Activated naive CD4-positive, alpha-beta T cell treated with anti-CD3 and anti-CD28 coated beads, Interleukin-2, amount 10 ng/mL, durations not matched to agents 7 days and 5 days (primary cell): ENCODE results near the gene CACNA2D2.

ENCODE experiments used
- CTCF ChIA-PET: fragments of 350-600 bp; sonication (Branson Sonifier 250); formaldehyde crosslinking; loops from one replicate; lab custom pipeline; 2021; ENCODE audit warnings: antibody characterized with exemption; lab: Charles Lee
- DNase-seq: peaks from one replicate; pipeline ENCODE4 v3.0.0-alpha.2; 2020
- H3K27ac Mint-ChIP-seq: one replicate; pipeline ENCODE4 v1.8.0; 2021; ENCODE audit warnings: mild to moderate bottlenecking, moderate library complexity, mixed read lengths
- H3K27me3 Mint-ChIP-seq: one replicate; pipeline ENCODE4 v1.8.0; 2021; ENCODE audit warnings: mild to moderate bottlenecking, mixed read lengths
- H3K36me3 Mint-ChIP-seq: one replicate; pipeline ENCODE4 v1.8.0; 2021; ENCODE audit warnings: mixed read lengths
- H3K4me1 Mint-ChIP-seq: one replicate; pipeline ENCODE4 v1.8.0; 2021; ENCODE audit warnings: mixed read lengths
- H3K4me3 Mint-ChIP-seq: one replicate; pipeline ENCODE4 v1.8.0; 2021; ENCODE audit warnings: mild to moderate bottlenecking, moderate library complexity, mixed read lengths
- H3K9me3 Mint-ChIP-seq: one replicate; pipeline ENCODE4 v1.8.0; 2021; ENCODE audit warnings: mixed read lengths

CACNA2D2 gene

GRCh38 chr3:50331364-50331907 lies 172.0 kb downstream of the CACNA2D2 start:
- Mint-ChIP-seq H3K27ac (no peak overlapping the region), H3K9me3 (no peaks in the 10 kb centered on the region), H3K27me3 (no peaks in the 10 kb centered on the region), H3K36me3 (peaks cover 58% of the 10 kb centered on the region), H3K4me1 (peaks cover 58% of the 10 kb centered on the region), H3K4me3 (no peak overlapping the region)
- no peak for DNase-seq
- CTCF ChIA-PET = no interaction called here

DNA sequence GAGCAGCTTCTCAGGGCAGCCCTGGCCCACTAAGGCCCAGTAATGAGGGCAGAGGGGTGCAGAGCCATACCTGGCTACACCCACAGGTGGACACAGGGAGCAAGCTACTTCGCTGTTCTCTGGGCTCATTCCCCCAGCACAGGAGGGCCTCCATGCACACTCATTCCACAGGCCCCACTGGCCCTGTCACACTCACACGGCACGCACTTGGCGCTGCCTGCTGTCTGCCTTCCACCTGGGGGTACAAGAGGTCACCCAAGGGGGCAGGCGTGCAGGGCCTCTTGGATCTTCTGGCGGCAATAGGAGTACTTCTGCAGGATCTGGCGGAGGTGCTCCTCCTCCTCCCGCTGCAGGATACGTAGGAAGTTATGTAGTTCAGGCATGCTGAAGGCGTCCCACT lies 173.1 kb downstream of the CACNA2D2 start:
- Mint-ChIP-seq H3K4me3 (no peak overlapping the region), H3K27ac (no peak overlapping the region), H3K27me3 (no peaks in the 10 kb centered on the region), H3K4me1 (peaks cover 50% of the 10 kb centered on the region), H3K36me3 (peaks cover 48% of the 10 kb centered on the region), H3K9me3 (no peaks in the 10 kb centered on the region)
- CTCF ChIA-PET = interaction anchor here (0.9 kb wide), 1 partner anchor 9 kb away, joined by 4 read pairs; no protein-coding TSS in a partner anchor
- no peak for DNase-seq

GRCh38 chr3:50327943-50328691 lies 175.3 kb downstream of the CACNA2D2 start, which contains the start of gene TUSC2:
TSS of gene TUSC2 (minus strand) at chr3:50328223. CDS start at chr3:50328099, 124 bp downstream.
- CTCF ChIA-PET = interaction anchor here (0.9 to 2.4 kb wide), 5 partner anchors 9 to 133 kb away, joined by 3 to 8 read pairs (median 3); partner anchors contain the start of gene HYAL1
- H3K36me3 Mint-ChIP-seq = peaks cover 35% of the 10 kb centered on the region
- peak within 1 kb of the TSS; percentile 93 for H3K4me3 Mint-ChIP-seq
- peak within 1 kb of the TSS; percentile 89 for H3K27ac Mint-ChIP-seq
- H3K4me1 Mint-ChIP-seq = peaks cover 36% of the 10 kb centered on the region
- peak; percentile 97 for DNase-seq
- no peaks in the 10 kb centered on the region for H3K9me3 Mint-ChIP-seq
- no peaks in the 10 kb centered on the region for H3K27me3 Mint-ChIP-seq

DNA sequence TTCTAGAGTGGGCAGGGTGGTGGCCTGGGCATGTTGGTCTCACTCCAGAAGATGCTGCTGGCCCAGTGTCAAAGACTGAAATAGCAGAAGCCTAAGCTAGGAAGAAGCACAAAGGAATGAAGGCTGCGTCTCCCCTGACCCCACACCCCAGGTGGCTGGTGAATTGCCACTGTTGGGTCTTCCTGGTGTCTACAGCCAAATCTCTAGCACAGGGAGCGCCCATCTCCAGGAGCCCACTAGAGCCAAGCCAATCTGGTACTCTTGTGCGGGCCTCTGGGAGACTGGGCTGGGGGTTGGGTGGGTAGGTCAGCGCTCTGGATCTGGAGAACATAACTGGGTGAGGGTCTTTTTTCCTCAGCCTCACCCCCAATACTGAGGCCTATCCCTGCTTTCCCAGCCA lies 176.3 kb downstream of the CACNA2D2 start:
- Mint-ChIP-seq H3K36me3 (peaks cover 28% of the 10 kb centered on the region), H3K27me3 (no peaks in the 10 kb centered on the region), H3K4me3 (peak overlapping the region; percentile 93), H3K27ac (peak overlapping the region; percentile 52), H3K9me3 (no peaks in the 10 kb centered on the region), H3K4me1 (peaks cover 31% of the 10 kb centered on the region)
- CTCF ChIA-PET = interaction anchor here (1.1 kb wide), 1 partner anchor 24 kb away, joined by 3 read pairs; the partner anchor contains the start of gene HYAL1
- DNase-seq = no peak

GRCh38 chr3:50326182-50326541 lies 177.3 kb downstream of the CACNA2D2 start:
- H3K9me3 Mint-ChIP-seq = no peaks in the 10 kb centered on the region
- peak overlapping the region; percentile 93 for H3K4me3 Mint-ChIP-seq
- DNase-seq = no peak
- peaks cover 22% of the 10 kb centered on the region for H3K36me3 Mint-ChIP-seq
- CTCF ChIA-PET = no interaction called here
- no peak overlapping the region for H3K27ac Mint-ChIP-seq
- peaks cover 29% of the 10 kb centered on the region for H3K4me1 Mint-ChIP-seq
- no peaks in the 10 kb centered on the region for H3K27me3 Mint-ChIP-seq

- CTCF ChIA-PET = interaction anchor here (1.4 to 3.5 kb wide), 4 partner anchors 11 to 51 kb away, joined by 3 to 15 read pairs (median 14); partner anchors contain the start of genes CYB561D2 and NPRL2
- peaks cover 30% of the 10 kb centered on the region for H3K4me1 Mint-ChIP-seq
- no peak for DNase-seq
- H3K27ac Mint-ChIP-seq = no peak overlapping the region
- H3K36me3 Mint-ChIP-seq = peaks cover 17% of the 10 kb centered on the region
- no peaks in the 10 kb centered on the region for H3K27me3 Mint-ChIP-seq
- no peaks in the 10 kb centered on the region for H3K9me3 Mint-ChIP-seq
- peak overlapping the region; percentile 93 for H3K4me3 Mint-ChIP-seq
Observed at GRCh38 chr3:50325497-50326181, 177.8 kb downstream of the CACNA2D2 start.

DNA sequence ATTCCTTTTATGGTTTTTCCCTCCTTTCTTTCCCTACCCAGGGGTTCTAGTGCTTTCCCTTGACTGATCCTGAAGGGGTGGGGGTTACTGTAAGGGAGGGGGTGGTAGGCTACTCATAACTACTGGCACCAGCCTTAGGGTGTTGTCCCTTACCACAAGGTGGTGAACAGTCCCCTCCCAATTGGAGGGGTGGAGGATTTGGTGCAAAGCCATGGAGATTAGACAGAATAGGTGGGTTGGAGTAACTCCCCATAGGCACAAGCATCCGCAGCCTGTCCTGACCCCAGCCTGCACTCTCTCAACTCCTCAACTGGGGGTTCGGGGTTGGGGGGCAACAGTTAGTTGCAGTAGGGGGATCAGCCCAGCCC lies 178.3 kb downstream of the CACNA2D2 start:
- Mint-ChIP-seq H3K4me3 (no peak overlapping the region), H3K36me3 (peaks cover 13% of the 10 kb centered on the region), H3K27ac (no peak overlapping the region), H3K9me3 (no peaks in the 10 kb centered on the region), H3K4me1 (peaks cover 33% of the 10 kb centered on the region), H3K27me3 (no peaks in the 10 kb centered on the region)
- no peak for DNase-seq
- CTCF ChIA-PET = interaction anchor here (1.0 to 3.5 kb wide), 11 partner anchors 10 to 134 kb away, joined by 3 to 40 read pairs (median 8); partner anchors contain the start of genes CYB561D2, GNAT1, HYAL3 and NAA80

GRCh38 chr3:50324351-50325112 lies 178.9 kb downstream of the CACNA2D2 start:
- Mint-ChIP-seq H3K4me1 (peaks cover 38% of the 10 kb centered on the region), H3K27me3 (no peaks in the 10 kb centered on the region), H3K4me3 (peak overlapping the region; percentile 2), H3K9me3 (no peaks in the 10 kb centered on the region), H3K36me3 (peaks cover 7% of the 10 kb centered on the region), H3K27ac (no peak overlapping the region)
- CTCF ChIA-PET = interaction anchor here (0.8 to 3.5 kb wide), 19 partner anchors 10 to 133 kb away, joined by 3 to 40 read pairs (median 5); partner anchors contain the start of genes CYB561D2, GNAT1, HYAL1 and HYAL3
- peak; percentile 78 for DNase-seq

- no peak for DNase-seq
- Mint-ChIP-seq H3K4me3 (no peak overlapping the region), H3K27me3 (no peaks in the 10 kb centered on the region), H3K9me3 (no peaks in the 10 kb centered on the region), H3K4me1 (peaks cover 44% of the 10 kb centered on the region), H3K27ac (no peak overlapping the region), H3K36me3 (peaks cover 5% of the 10 kb centered on the region)
- CTCF ChIA-PET = interaction anchor here (0.8 to 3.5 kb wide), 19 partner anchors 8 to 132 kb away, joined by 3 to 40 read pairs (median 5); partner anchors contain the start of genes CYB561D2, GNAT1, HYAL1 and HYAL3
Observed at GRCh38 chr3:50323614-50324199, 179.7 kb downstream of the CACNA2D2 start.

DNA sequence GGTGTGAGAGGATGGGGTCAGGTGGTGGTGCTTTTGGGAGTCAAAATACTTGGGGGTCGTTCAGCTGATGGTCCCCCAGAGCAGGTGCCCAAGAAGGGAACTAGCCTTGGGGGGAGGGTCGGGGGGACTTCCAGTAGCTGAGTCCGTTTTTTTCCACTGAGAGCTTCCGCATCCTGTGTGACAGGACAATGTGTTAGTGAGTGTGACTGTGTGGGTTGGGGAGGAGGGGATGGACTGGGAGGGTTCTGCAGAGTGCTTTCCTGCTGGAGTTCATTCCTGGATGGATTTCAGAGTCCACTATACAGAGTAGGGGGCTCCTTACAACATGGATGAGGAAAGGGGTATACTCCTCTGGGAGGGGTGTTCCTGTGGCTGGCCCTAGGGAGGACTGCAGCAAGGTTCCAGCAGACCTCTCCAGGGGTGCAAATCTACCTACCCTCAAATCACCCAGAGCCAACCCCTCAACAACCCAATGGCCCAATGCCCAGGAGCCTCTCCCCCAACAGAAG lies 180.3 kb downstream of the CACNA2D2 start:
- Mint-ChIP-seq H3K4me3 (peak overlapping the region; percentile 33), H3K27me3 (no peaks in the 10 kb centered on the region), H3K9me3 (no peaks in the 10 kb centered on the region), H3K36me3 (peaks cover 5% of the 10 kb centered on the region), H3K27ac (peak overlapping the region; percentile 19), H3K4me1 (peaks cover 44% of the 10 kb centered on the region)
- CTCF ChIA-PET = interaction anchor here (1.0 to 3.5 kb wide), 6 partner anchors 9 to 51 kb away, joined by 3 to 40 read pairs (median 10); partner anchors contain the start of genes HYAL3 and NAA80
- no peak for DNase-seq

DNA sequence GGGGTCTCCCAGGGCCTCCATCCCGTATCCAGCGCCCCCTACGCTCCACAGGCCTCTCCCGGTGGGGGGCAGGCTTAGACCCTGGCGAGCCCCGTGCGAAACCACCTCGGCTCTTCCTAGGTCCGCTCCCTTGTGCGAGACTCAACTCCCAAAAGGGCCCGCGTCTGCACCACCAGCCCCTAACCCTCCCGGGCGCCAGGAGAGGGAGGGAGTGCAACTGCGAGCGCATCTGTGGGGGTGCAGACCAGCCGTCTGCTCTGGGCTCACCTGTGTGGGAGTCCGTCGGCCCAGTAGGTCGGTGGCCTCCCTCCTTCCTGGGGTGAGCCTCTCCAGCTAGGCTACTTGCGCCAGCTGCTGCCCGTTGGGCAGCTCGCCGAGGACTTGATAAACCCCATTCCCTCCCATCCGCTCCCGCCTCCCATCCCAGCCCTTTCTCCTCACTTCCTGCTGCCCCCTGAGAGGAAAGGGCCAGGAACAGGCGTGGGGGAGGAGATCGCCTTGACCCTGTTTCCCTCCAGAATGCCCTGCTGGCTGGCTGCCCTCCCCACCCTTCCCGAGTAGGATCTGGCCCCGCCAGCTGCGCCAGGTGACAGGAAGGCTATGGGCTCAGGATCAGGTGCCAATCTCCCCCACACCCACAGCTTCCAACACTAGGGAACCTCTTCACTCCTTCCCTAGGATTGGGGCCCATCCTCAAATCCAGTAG lies 180.9 kb downstream of the CACNA2D2 start, which contains the start of gene HYAL2:
HYAL2 (minus strand) TSS at position 360 of the 706 bp plus-strand sequence. CDS start 2,256 bp downstream, outside the sequence.
- no peaks in the 10 kb centered on the region for H3K27me3 Mint-ChIP-seq
- CTCF ChIA-PET = interaction anchor here (1.3 to 3.5 kb wide), 5 partner anchors 8 to 31 kb away, joined by 3 to 40 read pairs (median 8); partner anchors contain the start of genes HYAL3 and NAA80
- H3K27ac Mint-ChIP-seq = peak within 1 kb of the TSS; percentile 91
- H3K4me1 Mint-ChIP-seq = peaks cover 44% of the 10 kb centered on the region
- DNase-seq = no peak
- peak within 1 kb of the TSS; percentile 72 for H3K4me3 Mint-ChIP-seq
- no peaks in the 10 kb centered on the region for H3K9me3 Mint-ChIP-seq
- peaks cover 5% of the 10 kb centered on the region for H3K36me3 Mint-ChIP-seq

DNA sequence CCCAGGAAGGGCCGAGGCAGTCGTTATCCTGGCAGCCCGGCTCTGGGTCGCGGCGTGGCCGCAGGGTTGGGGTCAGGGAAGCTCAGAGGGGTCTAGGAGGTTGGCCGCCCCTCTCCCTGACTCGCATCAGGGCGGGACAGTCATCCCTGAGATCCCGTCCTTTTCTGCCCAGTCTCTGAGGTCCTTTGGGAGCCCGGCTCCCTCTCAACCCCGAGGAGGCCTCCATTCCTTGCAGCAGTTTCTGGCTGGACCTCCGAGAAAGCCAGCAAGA lies 181.4 kb downstream of the CACNA2D2 start:
- Mint-ChIP-seq H3K9me3 (no peaks in the 10 kb centered on the region), H3K4me3 (peak overlapping the region; percentile 72), H3K27me3 (no peaks in the 10 kb centered on the region), H3K36me3 (peaks cover 5% of the 10 kb centered on the region), H3K4me1 (peaks cover 44% of the 10 kb centered on the region), H3K27ac (no peak overlapping the region)
- CTCF ChIA-PET = interaction anchor here (1.3 to 3.5 kb wide), 4 partner anchors 8 to 31 kb away, joined by 3 to 15 read pairs (median 6); partner anchors contain the start of genes HYAL3 and NAA80
- DNase-seq = no peak
